Uterus (tissue), 2 donors: ENCODE measurements around the gene TRABD.

ENCODE experiments used
- CTCF ChIP-seq, 4 experiments: fragments of 200-600 bp in 2 of 4; fragments of 450-650 bp in 2 of 4; sonication (generic) in 2 of 4; IDR thresholded peaks; one replicate each; pipeline ENCODE4 v1.5.1; 2016 to 2019; ENCODE audit warnings: antibody characterized with exemption in 4 of 4, mild to moderate bottlenecking in 2 of 4, moderate library complexity in 1 of 4
- POLR2A ChIP-seq, 2 donors: fragments of 450-650 bp; IDR thresholded peaks; one replicate each; pipeline ENCODE4 v1.6.1; 2016; ENCODE audit warnings: antibody characterized with exemption in 2 of 2, mild to moderate bottlenecking in 1 of 2, moderate library complexity in 1 of 2

- TF ChIP-seq CTCF (IDR thresholded peaks at IDR 0.05) (no peak), POLR2A (IDR thresholded peaks at IDR 0.05) (no peak)
These were observed 46.7 kb upstream of the TRABD start for GRCh38 chr22:50138988-50139387.
